ENCODE results near the gene TDRD5. TPM values are rescaled to one million over a fixed set of nuclear protein-coding genes. Genes with fewer than 3 reads are reported as not detected.

The TDRD5 gene
- total RNA-seq, 1 experiment from 2014 or later, result 0.25 TPM

DNA sequence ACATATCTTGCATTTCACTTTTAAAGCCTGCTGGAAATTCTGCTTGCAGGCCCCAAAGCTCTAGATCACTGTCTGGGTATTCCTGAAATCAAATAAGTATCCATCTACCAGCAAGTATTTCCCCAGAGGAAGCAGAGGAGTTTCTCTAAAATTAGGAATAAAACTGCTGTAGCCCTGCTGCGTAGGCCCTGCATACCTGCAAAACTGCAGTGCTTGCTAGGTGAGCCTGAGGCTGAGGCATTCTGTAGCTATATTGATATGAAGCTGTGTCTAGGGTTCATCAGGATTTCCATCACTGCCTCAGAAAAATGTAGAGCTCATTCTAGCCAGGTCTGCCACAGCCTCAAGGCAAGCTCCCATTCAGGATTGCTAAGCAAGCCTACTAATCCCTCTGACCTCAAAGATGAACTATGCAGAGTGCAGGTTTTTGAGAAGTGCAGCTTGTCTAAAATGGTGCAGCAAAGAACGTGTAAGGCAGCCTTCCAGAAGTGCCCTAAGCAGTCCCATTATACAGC, 44.6 kb upstream of the TDRD5 start:
- BruUV-seq (replicated peaks), result no TSS peak
- ChIA-PET CTCF (no interaction called here), POLR2A (no interaction called here), RAD21 (ENCODE audit: low non-redundant PET in 1 of 2, low total read pairs in 2 of 2, uncharacterized antibody in 2 of 2, unreplicated experiment in 2 of 2) (no interaction called here)
- H3K9me3 ChIP-seq (ENCODE audit: control insufficient read depth in 1 of 2, insufficient read depth in 1 of 2, low read depth in 1 of 2, low read length in 2 of 2), result no peaks in the 10 kb centered on the region
- peaks cover 0 to 12% of the 10 kb centered on the region in 2 experiments; a peak in 1 of 4 replicates for H3K4me1 ChIP-seq (ENCODE audit: control insufficient read depth in 1 of 2, insufficient read depth in 2 of 2, low read length in 2 of 2)
- intact Hi-C loops (cut with micrococcal nuclease), result no loop called here
- H3K9ac ChIP-seq (ENCODE audit: low read length), result no peak overlapping the region
- no peaks in the 10 kb centered on the region for H3K36me3 ChIP-seq (ENCODE audit: control insufficient read depth in 1 of 2, insufficient read depth in 2 of 2, low read length in 2 of 2)
- H3K4me2 ChIP-seq (ENCODE audit: low read length), result no peak overlapping the region
- no peak overlapping the region for H3K4me3 ChIP-seq (replicated peaks in 1 of 2; ENCODE audit: low read depth in 1 of 2, low read length in 2 of 2)
- DNase-seq (ENCODE audit: low read depth, low spot score) (no peak), ATAC-seq (no peak)
- H3K27me3 ChIP-seq (ENCODE audit: insufficient read depth, low read length), result no peaks in the 10 kb centered on the region
- TF ChIP-seq ATF3 (IDR thresholded peaks at IDR 0.05) (no peak), TCF7L2 (IDR thresholded peaks at IDR 0.05; ENCODE audit: borderline replicate concordance, extremely low read depth, insufficient read depth, insufficient read length) (no peak), SIN3A (IDR thresholded peaks at IDR 0.05; ENCODE audit: low read depth) (no peak), POLR2AphosphoS5 (IDR thresholded peaks at IDR 0.05; ENCODE audit: low read depth, low read length) (no peak), EZH2 (IDR thresholded peaks at IDR 0.05) (no peak), POLR2A (IDR thresholded peaks at IDR 0.05; ENCODE audit: borderline replicate concordance, extremely low read depth, insufficient read depth, insufficient read length) (no peak), ZNF274 (IDR thresholded peaks at IDR 0.05; ENCODE audit: low read depth, low read length) (no peak), ZFX (IDR thresholded peaks at IDR 0.05) (no peak), CEBPB (IDR thresholded peaks at IDR 0.05; ENCODE audit: low read depth) (no peak), SRF (IDR thresholded peaks at IDR 0.05; ENCODE audit: low read depth) (no peak), EGR1 (IDR thresholded peaks at IDR 0.05; ENCODE audit: low read depth) (no peak)
- TF ChIP-seq, protein P1, sequence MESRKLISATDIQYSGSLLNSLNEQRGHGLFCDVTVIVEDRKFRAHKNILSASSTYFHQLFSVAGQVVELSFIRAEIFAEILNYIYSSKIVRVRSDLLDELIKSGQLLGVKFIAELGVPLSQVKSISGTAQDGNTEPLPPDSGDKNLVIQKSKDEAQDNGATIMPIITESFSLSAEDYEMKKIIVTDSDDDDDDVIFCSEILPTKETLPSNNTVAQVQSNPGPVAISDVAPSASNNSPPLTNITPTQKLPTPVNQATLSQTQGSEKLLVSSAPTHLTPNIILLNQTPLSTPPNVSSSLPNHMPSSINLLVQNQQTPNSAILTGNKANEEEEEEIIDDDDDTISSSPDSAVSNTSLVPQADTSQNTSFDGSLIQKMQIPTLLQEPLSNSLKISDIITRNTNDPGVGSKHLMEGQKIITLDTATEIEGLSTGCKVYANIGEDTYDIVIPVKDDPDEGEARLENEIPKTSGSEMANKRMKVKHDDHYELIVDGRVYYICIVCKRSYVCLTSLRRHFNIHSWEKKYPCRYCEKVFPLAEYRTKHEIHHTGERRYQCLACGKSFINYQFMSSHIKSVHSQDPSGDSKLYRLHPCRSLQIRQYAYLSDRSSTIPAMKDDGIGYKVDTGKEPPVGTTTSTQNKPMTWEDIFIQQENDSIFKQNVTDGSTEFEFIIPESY (IDR thresholded peaks at IDR 0.05; ENCODE audit: extremely low read depth, insufficient replicate concordance, low read length), result no peak
- H3K79me2 ChIP-seq (ENCODE audit: insufficient read depth, low read length), result no peaks in the 10 kb centered on the region
- H4K20me1 ChIP-seq (ENCODE audit: insufficient read depth), result no peaks in the 10 kb centered on the region
- H3K27ac ChIP-seq (ENCODE audit: low read depth, low read length), result no peak overlapping the region
- no peaks in the 10 kb centered on the region for H3K9me2 ChIP-seq (ENCODE audit: insufficient read depth)
- H2AFZ ChIP-seq (ENCODE audit: low read depth, low read length, poor library complexity, severe bottlenecking), result no peak overlapping the region

Data from HCT116 (cell line).